Measurements from ENCODE around the gene TSPAN12. TPM values are rescaled to one million over a fixed set of nuclear protein-coding genes. Genes with fewer than 3 reads are reported as not detected.

TSPAN12 gene
- total and polyA plus RNA-seq, 2 donors (not counting 1 experiment from before 2014, with no cell fraction given): 1.7 to 2.7 TPM

DNA sequence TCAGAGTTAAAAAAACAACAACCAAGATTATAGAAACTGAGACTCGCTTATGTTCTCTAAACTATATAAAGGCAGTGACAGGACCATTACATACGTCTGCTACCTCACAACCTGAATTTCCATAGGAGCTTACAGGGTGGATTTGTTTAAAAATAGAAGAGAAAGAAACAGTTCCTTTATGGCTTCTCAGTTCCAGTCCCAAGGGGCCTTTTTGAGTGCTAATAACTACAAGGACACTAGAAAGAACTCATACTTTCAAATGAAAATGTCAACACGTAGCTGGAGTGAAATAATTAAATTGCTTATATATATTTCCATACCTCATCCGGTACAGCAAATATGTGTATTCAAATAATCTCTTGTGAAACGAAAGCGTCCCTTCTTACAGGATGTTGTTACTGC, 19.7 kb downstream of the TSPAN12 start:
- no peak overlapping the region for H3K9ac ChIP-seq (ENCODE audit: insufficient read depth, low read length)
- no peak for DNase-seq (ENCODE audit: low read depth in 2 of 2)
- H3K9me3 ChIP-seq (ENCODE audit: control insufficient read depth, insufficient read depth, low read depth, low read length): no peaks in the 10 kb centered on the region
- H2AFZ ChIP-seq (ENCODE audit: low read length): no peak overlapping the region
- no peaks in the 10 kb centered on the region for H4K20me1 ChIP-seq (ENCODE audit: control insufficient read depth, extremely low read depth, insufficient read depth, low read length)
- no peaks in the 10 kb centered on the region for H3K4me1 ChIP-seq (ENCODE audit: control insufficient read depth, extremely low read depth, insufficient read depth, low read length)
- no peak overlapping the region for H3K4me3 ChIP-seq (replicated peaks in 1 of 4; ENCODE audit: control extremely low read depth in 1 of 4, insufficient read depth in 1 of 4, low read depth in 3 of 4, low read length in 4 of 4)
- no peaks in the 10 kb centered on the region for H3K79me2 ChIP-seq (ENCODE audit: control insufficient read depth, insufficient read depth, low read length)
- no peaks in the 10 kb centered on the region for H3K36me3 ChIP-seq (ENCODE audit: control insufficient read depth, insufficient read depth, low read length)
- H3K4me2 ChIP-seq (ENCODE audit: extremely low read depth, insufficient read depth, low read length): no peak overlapping the region
- H3K27me3 ChIP-seq (ENCODE audit: control insufficient read depth, insufficient read depth, low read length): no peaks in the 10 kb centered on the region
- no peak overlapping the region for H3K27ac ChIP-seq (ENCODE audit: insufficient read depth, low read length)
- TF ChIP-seq, protein P1, sequence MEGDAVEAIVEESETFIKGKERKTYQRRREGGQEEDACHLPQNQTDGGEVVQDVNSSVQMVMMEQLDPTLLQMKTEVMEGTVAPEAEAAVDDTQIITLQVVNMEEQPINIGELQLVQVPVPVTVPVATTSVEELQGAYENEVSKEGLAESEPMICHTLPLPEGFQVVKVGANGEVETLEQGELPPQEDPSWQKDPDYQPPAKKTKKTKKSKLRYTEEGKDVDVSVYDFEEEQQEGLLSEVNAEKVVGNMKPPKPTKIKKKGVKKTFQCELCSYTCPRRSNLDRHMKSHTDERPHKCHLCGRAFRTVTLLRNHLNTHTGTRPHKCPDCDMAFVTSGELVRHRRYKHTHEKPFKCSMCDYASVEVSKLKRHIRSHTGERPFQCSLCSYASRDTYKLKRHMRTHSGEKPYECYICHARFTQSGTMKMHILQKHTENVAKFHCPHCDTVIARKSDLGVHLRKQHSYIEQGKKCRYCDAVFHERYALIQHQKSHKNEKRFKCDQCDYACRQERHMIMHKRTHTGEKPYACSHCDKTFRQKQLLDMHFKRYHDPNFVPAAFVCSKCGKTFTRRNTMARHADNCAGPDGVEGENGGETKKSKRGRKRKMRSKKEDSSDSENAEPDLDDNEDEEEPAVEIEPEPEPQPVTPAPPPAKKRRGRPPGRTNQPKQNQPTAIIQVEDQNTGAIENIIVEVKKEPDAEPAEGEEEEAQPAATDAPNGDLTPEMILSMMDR (conservative IDR thresholded peaks at IDR 0.05 in 1 of 2, IDR thresholded peaks at IDR 0.05 in 1 of 2; ENCODE audit: low read depth in 1 of 2, low read length in 2 of 2): no peak
- TF ChIP-seq EZH2 (IDR thresholded peaks at IDR 0.05; ENCODE audit: low read length, missing control alignments): no peak

DNA sequence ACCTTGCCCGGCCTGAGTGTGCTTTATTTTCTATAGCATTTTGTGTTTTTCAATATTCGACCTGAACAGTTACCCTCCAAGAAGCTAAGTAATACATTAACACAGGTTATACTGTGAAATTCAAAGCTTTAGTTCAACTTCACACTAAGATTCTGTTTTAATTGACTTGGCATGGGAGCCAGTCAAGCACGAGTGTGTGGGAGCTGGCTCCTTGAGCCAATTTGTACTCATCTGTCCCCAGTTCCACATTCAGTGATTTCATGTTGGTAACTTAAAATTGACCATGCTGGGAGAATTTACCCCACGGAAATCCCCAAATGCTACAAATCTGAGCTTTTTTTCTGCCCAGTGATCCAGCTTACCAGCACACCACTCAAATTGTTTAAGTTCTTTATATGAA, 20.3 kb downstream of the TSPAN12 start:
- no peak overlapping the region for H3K9ac ChIP-seq (ENCODE audit: insufficient read depth, low read length)
- no peaks in the 10 kb centered on the region for H3K36me3 ChIP-seq (ENCODE audit: control insufficient read depth, insufficient read depth, low read length)
- no peak overlapping the region for H3K4me2 ChIP-seq (ENCODE audit: extremely low read depth, insufficient read depth, low read length)
- H4K20me1 ChIP-seq (ENCODE audit: control insufficient read depth, extremely low read depth, insufficient read depth, low read length): no peaks in the 10 kb centered on the region
- no peaks in the 10 kb centered on the region for H3K4me1 ChIP-seq (ENCODE audit: control insufficient read depth, extremely low read depth, insufficient read depth, low read length)
- H2AFZ ChIP-seq (ENCODE audit: low read length): no peak overlapping the region
- no peaks in the 10 kb centered on the region for H3K9me3 ChIP-seq (ENCODE audit: control insufficient read depth, insufficient read depth, low read depth, low read length)
- no peak overlapping the region for H3K27ac ChIP-seq (ENCODE audit: insufficient read depth, low read length)
- DNase-seq (ENCODE audit: low read depth in 2 of 2): no peak
- no peak overlapping the region for H3K4me3 ChIP-seq (replicated peaks in 1 of 4; ENCODE audit: control extremely low read depth in 1 of 4, insufficient read depth in 1 of 4, low read depth in 3 of 4, low read length in 4 of 4)
- no peaks in the 10 kb centered on the region for H3K27me3 ChIP-seq (ENCODE audit: control insufficient read depth, insufficient read depth, low read length)
- no peaks in the 10 kb centered on the region for H3K79me2 ChIP-seq (ENCODE audit: control insufficient read depth, insufficient read depth, low read length)
- TF ChIP-seq EZH2 (IDR thresholded peaks at IDR 0.05; ENCODE audit: low read length, missing control alignments): no peak
- TF ChIP-seq, protein P1 (conservative IDR thresholded peaks at IDR 0.05 in 1 of 2, IDR thresholded peaks at IDR 0.05 in 1 of 2; ENCODE audit: low read depth in 1 of 2, low read length in 2 of 2): no peak

DNA sequence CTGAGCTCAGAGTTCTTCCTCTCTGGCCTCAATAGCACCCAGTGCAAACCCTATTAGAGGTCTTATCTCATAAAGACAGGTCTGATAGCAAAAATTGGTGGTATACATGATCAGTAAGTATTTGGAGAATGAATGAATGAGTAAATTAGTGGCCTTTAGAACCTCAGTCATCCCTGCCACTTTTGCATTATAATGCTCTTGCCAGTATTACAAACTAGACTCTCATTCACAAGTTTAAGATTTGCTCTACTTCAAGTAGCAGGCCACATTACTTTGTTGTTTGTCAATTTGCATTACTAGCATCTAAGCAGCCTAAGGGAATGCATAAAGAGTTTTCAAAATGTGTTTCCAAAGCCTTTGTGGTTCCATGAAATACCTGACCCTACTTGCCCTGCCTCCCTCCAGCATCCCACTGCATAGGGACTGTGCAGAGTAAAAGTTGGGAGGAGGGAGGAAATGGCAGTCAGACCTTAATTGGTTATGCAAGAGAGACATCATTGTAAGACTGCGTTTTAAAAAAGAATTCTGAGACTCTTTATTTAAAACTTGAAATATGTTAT, 21.3 kb downstream of the TSPAN12 start:
- Histone ChIP-seq H3K9me3 (ENCODE audit: control insufficient read depth, insufficient read depth, low read depth, low read length) (no peaks in the 10 kb centered on the region), H3K9ac (ENCODE audit: insufficient read depth, low read length) (no peak overlapping the region), H3K36me3 (ENCODE audit: control insufficient read depth, insufficient read depth, low read length) (no peaks in the 10 kb centered on the region), H3K4me1 (ENCODE audit: control insufficient read depth, extremely low read depth, insufficient read depth, low read length) (no peaks in the 10 kb centered on the region), H3K27me3 (ENCODE audit: control insufficient read depth, insufficient read depth, low read length) (no peaks in the 10 kb centered on the region), H4K20me1 (ENCODE audit: control insufficient read depth, extremely low read depth, insufficient read depth, low read length) (no peaks in the 10 kb centered on the region), H3K4me3 (replicated peaks in 1 of 4; ENCODE audit: control extremely low read depth in 1 of 4, insufficient read depth in 1 of 4, low read depth in 3 of 4, low read length in 4 of 4) (no peak overlapping the region), H2AFZ (ENCODE audit: low read length) (no peak overlapping the region), H3K27ac (ENCODE audit: insufficient read depth, low read length) (no peak overlapping the region), H3K4me2 (ENCODE audit: extremely low read depth, insufficient read depth, low read length) (no peak overlapping the region), H3K79me2 (ENCODE audit: control insufficient read depth, insufficient read depth, low read length) (no peaks in the 10 kb centered on the region)
- TF ChIP-seq, protein P1 (conservative IDR thresholded peaks at IDR 0.05 in 1 of 2, IDR thresholded peaks at IDR 0.05 in 1 of 2; ENCODE audit: low read depth in 1 of 2, low read length in 2 of 2): no peak
- no peak for TF ChIP-seq EZH2 (IDR thresholded peaks at IDR 0.05; ENCODE audit: low read length, missing control alignments)
- no peak for DNase-seq (ENCODE audit: low read depth in 2 of 2)
